Measurements from ENCODE around the gene KLHDC8A. TPM values are rescaled to one million over a fixed set of nuclear protein-coding genes. Genes with fewer than 3 reads are reported as not detected.

KLHDC8A gene
- total RNA-seq, 1 donor from 2014 or later = 17.4 TPM

DNA sequence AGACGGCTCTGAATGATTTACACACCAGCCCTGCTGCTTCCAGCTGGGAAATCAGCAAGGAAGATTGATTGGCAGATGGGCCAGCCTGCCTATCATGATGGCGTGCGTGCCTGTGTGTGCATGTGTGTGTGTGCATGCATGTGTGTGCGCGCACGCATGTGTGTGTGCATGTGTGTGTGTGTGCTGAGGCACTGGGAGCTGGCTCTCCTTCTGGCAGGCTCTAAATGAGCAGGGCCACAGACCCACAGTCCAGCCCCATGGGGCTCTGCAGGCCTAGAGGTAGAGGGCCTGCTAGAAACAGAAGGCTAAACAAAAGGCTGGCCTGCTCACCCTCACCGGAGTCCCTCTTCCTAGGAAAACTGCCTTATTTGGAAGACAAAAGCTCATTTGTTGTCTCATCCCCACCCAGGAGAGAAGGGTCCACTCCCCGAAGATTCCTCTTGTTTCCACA lies 6.0 kb downstream of the KLHDC8A start:
- DNase-seq (ENCODE audit: low spot score) (no peak), ATAC-seq (no peak)

GRCh38 chr1:205350124-205350523 lies 6.6 kb downstream of the KLHDC8A start:
- ATAC-seq = no peak
- intact Hi-C loops (cut with DNase I) = loop anchor here (5.0 to 10.0 kb wide), 2 partner anchors 75 to 137 kb away; partner anchors contain the start of gene LEMD1
- no peak for DNase-seq (ENCODE audit: low spot score)

More for the DNA sequence above, 6.0 kb downstream of the KLHDC8A start:
- intact Hi-C loops (cut with DNase I) = loop anchor here (5.0 to 10.0 kb wide), 2 partner anchors 74 to 137 kb away; partner anchors contain the start of gene LEMD1

- ATAC-seq = no peak
- intact Hi-C loops (cut with DNase I) = no loop called here
- DNase-seq (ENCODE audit: low spot score) = no peak
These were observed 7.9 kb downstream of the KLHDC8A start for GRCh38 chr1:205348554-205349487.

DNA sequence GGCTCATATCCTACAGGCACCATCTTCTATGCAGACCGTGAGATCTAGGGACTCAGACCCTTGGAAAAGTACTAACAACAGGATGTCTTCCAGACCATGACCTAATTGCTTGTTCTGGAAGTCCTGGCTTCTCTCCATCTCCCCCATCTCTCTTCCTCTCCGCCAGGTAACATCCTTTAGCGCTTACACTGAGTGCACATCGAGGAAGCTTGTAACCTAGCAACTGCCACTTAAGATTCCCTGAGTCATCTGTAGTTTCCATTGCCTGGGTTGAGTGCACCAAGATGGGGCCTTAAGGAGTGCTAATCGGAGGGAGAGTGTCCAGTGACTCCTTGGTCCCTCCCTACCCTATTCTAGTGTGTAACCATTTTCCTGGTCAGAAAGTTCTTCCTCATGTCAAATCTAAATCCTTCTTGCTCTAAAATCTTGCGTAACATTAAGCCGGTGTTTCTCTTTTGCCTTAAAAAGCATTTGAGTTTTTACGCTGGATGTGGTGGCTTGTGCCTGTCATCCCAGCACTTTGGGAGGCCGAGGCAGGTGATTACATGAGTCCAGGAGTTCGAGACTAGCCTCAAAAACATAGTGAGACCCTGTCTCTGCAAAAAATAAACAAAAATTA lies 9.7 kb downstream of the KLHDC8A start:
- DNase-seq (ENCODE audit: low spot score) = no peak
- no peak for ATAC-seq
- intact Hi-C loops (cut with DNase I) = no loop called here

DNA sequence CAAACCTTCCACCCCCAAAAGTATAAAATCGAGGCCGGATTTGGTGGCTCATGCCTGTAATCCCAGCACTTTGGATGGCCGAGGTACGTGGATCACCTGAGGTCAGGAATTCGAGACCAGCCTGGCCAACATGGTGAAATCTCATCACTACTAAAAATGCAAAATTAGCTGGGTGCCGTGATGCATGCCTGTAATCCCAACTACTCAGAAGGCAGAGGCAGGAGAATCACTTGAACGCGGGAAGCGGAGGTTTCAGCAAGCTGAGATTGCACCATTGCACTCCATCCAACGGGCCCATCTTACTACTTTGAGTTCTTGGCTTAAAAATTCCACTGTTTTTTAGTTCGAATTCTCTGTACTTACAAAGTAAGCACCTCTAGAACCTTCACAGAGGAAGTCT lies 11.0 kb downstream of the KLHDC8A start:
- DNase-seq (ENCODE audit: low spot score) = no peak
- no peak for ATAC-seq
- intact Hi-C loops (cut with DNase I) = no loop called here

- intact Hi-C loops (cut with DNase I) = no loop called here
- ATAC-seq (peak; percentile 39), DNase-seq (ENCODE audit: low spot score) (no peak)
These were observed 12.4 kb downstream of the KLHDC8A start for GRCh38 chr1:205344066-205344928.

DNA sequence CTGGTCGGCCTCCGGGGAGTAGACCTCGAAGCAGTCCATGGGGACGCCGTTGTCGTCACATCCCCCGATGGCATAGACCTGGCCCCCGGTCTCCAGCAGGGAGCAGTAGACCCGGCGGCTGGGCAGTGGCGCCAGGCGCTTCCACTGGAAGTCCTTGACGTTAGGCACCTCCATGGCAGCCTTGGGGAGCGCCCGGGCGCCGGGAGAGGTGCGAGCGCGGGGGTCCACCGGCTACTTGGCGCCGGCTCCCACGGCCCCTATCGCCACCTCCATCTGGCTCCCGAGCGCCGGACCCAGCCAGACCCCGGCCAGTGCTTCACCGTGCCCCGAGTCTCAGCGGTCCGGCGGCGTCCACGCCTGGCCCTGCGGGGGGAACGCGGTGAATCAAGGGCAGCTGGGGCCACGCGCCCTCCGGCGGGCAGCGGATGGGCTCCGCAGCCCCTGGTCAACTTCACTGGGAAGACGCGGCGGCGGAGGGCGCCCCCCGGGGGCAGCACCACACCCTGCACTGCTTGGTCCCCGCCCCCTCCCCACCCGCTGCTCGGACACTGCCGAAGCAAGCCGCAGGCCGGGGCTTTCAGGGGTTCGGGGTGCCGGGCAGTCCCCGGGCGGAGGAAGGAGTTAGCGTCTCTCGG lies 13.2 kb downstream of the KLHDC8A start:
- ATAC-seq = peak; percentile 17
- intact Hi-C loops (cut with DNase I) = no loop called here
- no peak for DNase-seq (ENCODE audit: low spot score)

DNA sequence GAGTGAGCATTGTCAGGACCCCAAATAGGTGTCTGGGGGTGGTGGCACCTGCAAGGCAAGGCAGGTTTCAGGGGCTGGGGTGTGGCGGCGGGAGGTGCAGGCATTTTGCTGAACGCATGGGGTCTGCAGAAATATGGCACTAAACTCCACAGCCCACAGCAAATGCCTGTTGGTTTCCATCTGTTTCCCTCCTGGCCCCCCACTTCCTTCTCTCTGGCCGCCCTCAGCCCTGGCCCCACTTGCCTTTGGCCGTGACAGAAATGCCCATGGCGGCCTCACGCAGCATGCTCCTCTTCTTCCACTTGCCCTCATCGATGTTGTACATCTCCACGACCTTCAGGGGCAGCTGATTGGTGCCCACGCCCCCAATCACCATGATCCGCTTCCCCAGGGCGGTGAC lies 13.7 kb downstream of the KLHDC8A start:
- intact Hi-C loops (cut with DNase I) = no loop called here
- no peak for DNase-seq (ENCODE audit: low spot score)

GRCh38 chr1:205340676-205341075 lies 16.0 kb downstream of the KLHDC8A start:
- no peak for ATAC-seq

More for the DNA sequence above, 13.7 kb downstream of the KLHDC8A start:
- no peak for ATAC-seq

DNA sequence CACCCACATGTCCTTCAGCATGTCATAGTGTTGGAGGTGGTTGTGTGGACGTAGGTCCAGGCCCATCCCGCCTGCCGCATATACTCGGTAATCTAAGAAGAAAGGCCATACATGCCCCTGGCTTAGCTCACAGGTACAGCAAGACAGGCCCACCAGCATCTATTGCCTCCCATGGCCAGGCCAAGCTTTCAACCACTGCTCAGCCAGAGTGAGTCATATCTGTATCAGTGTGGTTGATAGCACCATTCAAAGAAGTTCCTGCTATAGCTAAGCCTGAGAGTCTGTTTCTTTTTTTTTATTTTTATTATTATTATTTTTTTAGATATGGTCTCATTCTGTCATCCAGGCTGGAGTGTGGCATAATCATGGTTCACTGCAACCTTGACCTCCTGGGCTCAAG lies 17.0 kb downstream of the KLHDC8A start:
- intact Hi-C loops (cut with DNase I) = no loop called here
- no peak for DNase-seq (ENCODE audit: low spot score)
- ATAC-seq = no peak

More at GRCh38 chr1:205340676-205341075, 16.0 kb downstream of the KLHDC8A start:
- intact Hi-C loops (cut with DNase I) = no loop called here
- DNase-seq (ENCODE audit: low spot score) = no peak

GRCh38 chr1:205339197-205339702 lies 17.5 kb downstream of the KLHDC8A start:
- DNase-seq (ENCODE audit: low spot score) = no peak
- intact Hi-C loops (cut with DNase I) = no loop called here
- no peak for ATAC-seq

DNA sequence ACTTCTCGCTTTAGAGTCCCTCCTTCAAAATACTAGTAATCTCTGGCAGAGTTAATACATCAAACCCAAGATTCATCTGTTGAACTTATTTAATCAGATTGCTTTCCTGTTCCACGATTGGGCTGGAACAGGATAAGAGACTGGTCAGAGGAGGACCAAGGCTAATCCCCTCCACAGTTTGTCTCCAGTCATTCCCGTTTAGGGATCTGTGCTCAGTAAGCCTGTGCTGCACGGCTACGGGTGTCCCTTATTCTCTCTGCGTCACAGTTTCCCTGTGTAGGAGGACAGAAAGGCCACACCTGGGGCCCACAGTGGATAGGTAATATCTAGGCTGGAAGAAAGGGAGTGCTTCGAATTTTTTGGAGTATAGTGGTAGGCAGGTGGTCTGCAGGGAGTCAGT lies 18.7 kb downstream of the KLHDC8A start:
- intact Hi-C loops (cut with DNase I) = no loop called here

DNA sequence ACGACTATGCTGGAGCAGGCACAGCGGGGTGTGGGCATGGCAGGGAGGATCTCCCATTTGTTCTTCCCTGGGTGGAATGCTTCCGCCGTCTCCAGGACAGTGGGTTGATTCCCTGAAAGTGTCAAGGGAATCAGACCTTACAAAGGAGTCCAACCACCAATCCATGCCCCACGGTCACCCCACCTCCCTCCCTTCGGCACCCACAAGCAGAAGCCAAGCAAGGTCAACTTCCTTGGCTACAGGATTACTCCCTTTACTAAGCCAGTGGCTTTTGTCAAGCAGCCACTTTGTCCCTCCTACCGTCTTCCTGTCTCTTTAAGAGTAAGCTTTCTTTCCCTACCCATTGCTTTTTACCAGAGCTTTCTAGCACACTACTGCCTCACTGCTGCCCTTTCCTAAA lies 19.2 kb downstream of the KLHDC8A start:
- intact Hi-C loops (cut with DNase I) = no loop called here

More for the DNA sequence above, 18.7 kb downstream of the KLHDC8A start:
- DNase-seq (ENCODE audit: low spot score) (no peak), ATAC-seq (no peak)

GRCh38 chr1:205335692-205336091 lies 21.0 kb downstream of the KLHDC8A start:
- peak; percentile 86 for DNase-seq (ENCODE audit: low spot score)
- intact Hi-C loops (cut with DNase I) = no loop called here
- ATAC-seq = peak; percentile 80

More for the DNA sequence above, 19.2 kb downstream of the KLHDC8A start:
- DNase-seq (ENCODE audit: low spot score) (no peak), ATAC-seq (no peak)

DNA sequence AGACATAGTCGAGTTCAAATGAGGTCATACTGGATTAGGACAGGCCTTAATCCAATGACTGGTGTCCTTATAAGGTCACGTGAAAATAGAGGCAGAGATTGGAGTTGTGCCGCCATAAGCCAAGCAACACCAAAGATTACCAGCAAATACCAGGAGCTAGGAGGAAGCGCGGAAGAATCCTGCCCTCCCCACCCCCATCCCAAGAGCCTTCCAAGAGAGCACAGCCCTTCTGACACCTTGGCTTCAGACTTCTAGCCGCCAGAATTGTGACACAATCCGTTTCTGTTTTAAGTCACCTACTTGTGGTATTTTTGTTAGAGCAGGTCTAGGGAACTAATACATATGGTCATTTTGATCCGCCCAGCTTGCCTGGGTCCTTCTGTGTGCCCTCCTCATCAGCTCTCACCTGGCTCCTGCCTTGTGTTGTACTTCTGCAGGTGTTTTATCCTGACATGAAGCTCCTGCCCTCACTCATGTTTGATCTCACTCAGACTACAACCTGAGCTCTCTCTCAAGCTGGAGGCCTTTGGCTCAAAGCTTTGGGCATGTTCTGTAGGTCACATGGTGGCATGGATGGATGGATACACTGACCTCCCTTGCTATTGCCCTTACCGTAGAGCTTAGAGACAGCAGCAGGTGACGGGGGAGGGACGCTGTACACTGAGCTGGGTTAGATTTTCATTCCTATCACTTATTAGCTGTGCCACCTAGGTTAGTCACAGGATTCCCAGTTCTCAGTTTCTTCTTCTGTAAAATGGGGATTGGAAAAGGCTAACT lies 24.5 kb downstream of the KLHDC8A start:
- ATAC-seq (no peak), DNase-seq (ENCODE audit: low spot score) (no peak)
- intact Hi-C loops (cut with DNase I) = loop anchor here (5.0 kb wide), 1 partner anchor 210 kb away; the partner anchor contains the start of gene RBBP5

- no peak for ATAC-seq
- DNase-seq (ENCODE audit: low spot score) = no peak
- intact Hi-C loops (cut with DNase I) = loop anchor here (5.0 kb wide), 1 partner anchor 208 kb away; the partner anchor contains the start of gene RBBP5
These were observed 26.6 kb downstream of the KLHDC8A start for GRCh38 chr1:205330150-205330549.

DNA sequence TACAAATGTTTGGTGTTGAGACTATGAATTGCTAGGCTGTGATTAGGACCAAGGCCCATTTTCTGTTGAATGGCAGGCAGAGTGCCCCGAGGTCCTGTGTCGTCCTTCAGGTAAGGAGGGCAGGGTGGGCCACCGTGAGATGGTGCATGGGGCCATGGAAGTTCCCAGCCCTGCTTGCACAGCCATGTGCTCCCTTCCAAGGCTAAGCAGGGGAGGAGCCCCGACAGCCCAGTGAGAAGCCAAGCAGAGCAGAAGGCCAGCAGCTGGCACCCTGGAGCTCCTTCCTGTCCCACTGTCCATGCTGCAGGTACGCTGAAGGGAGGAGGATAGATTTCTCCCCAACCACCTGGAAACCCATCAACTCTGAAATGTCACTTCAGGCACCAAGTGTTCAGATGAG lies 27.0 kb downstream of the KLHDC8A start:
- no peak for ATAC-seq
- intact Hi-C loops (cut with DNase I) = loop anchor here (5.0 kb wide), 1 partner anchor 207 kb away; the partner anchor contains the start of gene RBBP5

More for the DNA sequence above, 27.0 kb downstream of the KLHDC8A start:
- DNase-seq (ENCODE audit: low spot score) = no peak
